GM12874 (cell line): ENCODE measurements around the gene HCFC1R1.
A peak's percentile ranks its signal among the peaks of the same experiment; 100 is the strongest.

ENCODE experiments used
- CTCF ChIP-seq: IDR thresholded peaks from 2 replicates; pipeline ENCODE4 v1.5.1; 2011; ENCODE audit warnings: low read depth, mild to moderate bottlenecking, control low read depth, low read length, moderate library complexity; ENCODE audit not compliant: insufficient read depth

The HCFC1R1 gene

DNA sequence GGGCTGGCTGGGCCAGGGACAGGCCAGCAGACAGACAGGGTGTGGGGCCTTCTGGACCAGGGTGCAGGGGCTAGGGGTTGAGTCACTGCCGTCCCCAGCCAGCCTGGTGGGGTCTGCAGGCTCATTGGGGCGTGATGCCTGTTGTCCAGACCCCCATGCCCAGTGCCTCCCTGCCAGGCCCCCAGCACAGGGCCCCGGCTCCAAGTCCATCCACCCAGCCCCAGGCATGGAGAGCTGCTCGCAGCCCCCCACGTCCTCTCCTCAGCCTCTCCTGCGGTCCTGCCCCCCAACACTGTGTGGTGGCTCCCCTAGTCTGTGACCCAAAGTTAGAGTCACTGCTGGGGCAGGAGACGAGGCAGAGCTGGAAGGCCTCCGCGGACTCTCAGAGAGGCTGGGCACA, 36.5 kb downstream of the HCFC1R1 start:
- no peak for TF ChIP-seq CTCF

- TF ChIP-seq CTCF, result no peak
Observed at GRCh38 chr16:2986623-2987188, 37.0 kb downstream of the HCFC1R1 start.

- TF ChIP-seq CTCF, result no peak
Observed at GRCh38 chr16:2985893-2986355, 37.8 kb downstream of the HCFC1R1 start.

DNA sequence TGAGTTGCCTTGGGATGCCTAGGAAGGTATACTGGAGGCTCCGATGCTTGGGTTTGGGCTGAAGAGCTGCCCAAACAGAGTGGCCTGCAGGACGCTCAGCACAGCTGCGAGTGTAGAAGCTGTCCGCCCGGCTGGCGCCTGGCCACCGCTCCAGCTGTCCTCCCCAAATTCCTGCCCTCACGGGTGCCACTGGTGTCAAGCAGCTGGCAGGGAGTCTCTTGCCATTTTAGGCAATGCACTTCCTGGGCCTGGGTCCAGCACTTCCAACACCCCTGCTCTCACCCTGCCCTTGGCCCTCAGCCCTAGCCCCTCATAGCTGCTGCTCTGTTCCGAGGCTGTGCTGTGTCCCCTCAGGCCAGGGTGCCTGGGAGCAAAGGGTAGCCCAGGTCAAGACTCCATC, 38.3 kb downstream of the HCFC1R1 start:
- TF ChIP-seq CTCF, result no peak

DNA sequence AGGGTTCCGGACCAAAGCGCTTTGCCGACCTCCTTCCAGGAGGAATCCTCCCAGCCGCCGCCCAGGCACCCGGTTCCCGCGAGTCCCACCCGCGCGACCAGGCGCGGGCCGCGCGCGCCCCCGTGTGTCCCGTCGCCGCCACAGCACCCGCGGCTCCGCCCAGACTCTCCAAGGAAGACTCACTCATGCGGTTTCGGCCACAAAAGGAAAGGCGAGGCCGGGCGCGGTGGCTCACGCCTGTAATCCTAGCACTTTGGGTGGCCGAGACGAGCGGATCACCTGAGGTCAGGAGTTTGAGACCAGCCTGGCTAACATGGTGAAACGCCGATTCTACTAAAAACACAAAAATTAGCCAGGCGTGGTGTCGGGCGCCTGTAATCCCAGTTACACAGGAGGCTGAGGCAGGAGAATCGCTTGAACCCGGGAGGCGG, 40.0 kb downstream of the HCFC1R1 start:
- peak; percentile 97 for TF ChIP-seq CTCF

DNA sequence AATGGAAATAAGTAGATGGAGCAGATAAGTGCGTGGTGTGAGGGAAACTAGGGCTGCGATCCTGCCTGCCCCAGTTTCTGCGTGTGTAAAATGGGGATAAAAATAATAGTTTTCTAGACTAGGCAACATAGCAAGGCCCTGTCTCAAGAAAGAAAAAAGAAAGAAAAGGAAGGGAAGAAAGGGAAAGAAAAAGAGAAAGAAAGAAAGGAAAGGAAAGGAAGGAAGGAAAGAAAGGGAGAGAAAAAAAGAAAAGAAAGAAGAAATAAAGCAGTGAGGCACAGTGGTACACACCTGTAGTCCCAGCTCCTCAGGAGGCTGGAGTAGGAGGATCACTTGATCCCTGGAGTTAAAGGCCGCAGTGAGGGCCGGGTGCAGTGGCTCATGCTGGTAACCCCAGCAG, 41.3 kb downstream of the HCFC1R1 start:
- no peak for TF ChIP-seq CTCF

DNA sequence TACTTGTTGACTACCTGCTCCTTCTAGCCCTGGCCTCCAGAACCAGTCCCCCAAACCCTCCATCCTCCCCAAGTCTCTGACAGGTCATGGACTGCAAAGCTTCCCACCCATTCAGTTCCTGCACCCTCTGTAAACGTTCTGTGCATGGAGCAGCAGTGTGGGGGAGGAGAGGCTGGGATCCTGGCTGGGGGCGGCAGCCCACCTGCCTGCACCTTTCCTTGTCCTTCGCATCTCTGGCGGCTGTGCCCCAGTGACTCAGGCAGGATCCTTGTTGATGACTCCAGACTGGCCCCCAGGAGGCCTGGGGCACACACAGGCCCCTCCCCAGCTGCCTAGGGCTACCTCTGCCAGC, 41.9 kb downstream of the HCFC1R1 start:
- no peak for TF ChIP-seq CTCF
